ENCODE results near the gene RFX8.

RFX8 gene

GRCh38 chr2:101474731-101475384 lies at the start of gene RFX8:
Gene RFX8, minus strand, starts transcription at chr2:101475112. Its CDS starts 8,264 bp downstream, at chr2:101466848.
- peak within 1 kb of the TSS; percentile 93 for H3K9ac ChIP-seq (ENCODE audit: low read depth, low read length)
- H3K4me3 ChIP-seq (ENCODE audit: low read depth in 1 of 2, low read length in 2 of 2): peak within 1 kb of the TSS; percentile 66 to 82
- peak within 1 kb of the TSS; percentile 69 for H3K4me2 ChIP-seq (ENCODE audit: insufficient read depth, low read length)

GRCh38 chr2:101521487-101521886 lies 46.6 kb upstream of the RFX8 start:
- Histone ChIP-seq H3K9ac (ENCODE audit: low read depth, low read length) (no peak overlapping the region), H3K4me1 (ENCODE audit: insufficient read depth, low read length) (peaks cover 46% of the 10 kb centered on the region), H2AFZ (ENCODE audit: low read depth, low read length) (no peak overlapping the region), H3K27ac (ENCODE audit: low read length) (no peak overlapping the region), H3K79me2 (ENCODE audit: insufficient read depth, low read length) (no peaks in the 10 kb centered on the region), H4K20me1 (ENCODE audit: insufficient read depth, low read length) (no peaks in the 10 kb centered on the region), H3K36me3 (ENCODE audit: insufficient read depth, low read length) (no peaks in the 10 kb centered on the region), H3K4me3 (ENCODE audit: low read depth in 1 of 2, low read length in 2 of 2) (no peak overlapping the region), H3K4me2 (ENCODE audit: insufficient read depth, low read length) (no peak overlapping the region), H3K27me3 (ENCODE audit: insufficient read depth, low read length, poor library complexity) (no peaks in the 10 kb centered on the region), H3K9me3 (ENCODE audit: insufficient read depth, low read length, severe bottlenecking) (peaks cover 2% of the 10 kb centered on the region)
- DNase-seq: no peak
- no peak for TF ChIP-seq EZH2 (IDR thresholded peaks at IDR 0.05; ENCODE audit: borderline replicate concordance, low read depth, low read length, severe bottlenecking)
- TF ChIP-seq, protein P1, sequence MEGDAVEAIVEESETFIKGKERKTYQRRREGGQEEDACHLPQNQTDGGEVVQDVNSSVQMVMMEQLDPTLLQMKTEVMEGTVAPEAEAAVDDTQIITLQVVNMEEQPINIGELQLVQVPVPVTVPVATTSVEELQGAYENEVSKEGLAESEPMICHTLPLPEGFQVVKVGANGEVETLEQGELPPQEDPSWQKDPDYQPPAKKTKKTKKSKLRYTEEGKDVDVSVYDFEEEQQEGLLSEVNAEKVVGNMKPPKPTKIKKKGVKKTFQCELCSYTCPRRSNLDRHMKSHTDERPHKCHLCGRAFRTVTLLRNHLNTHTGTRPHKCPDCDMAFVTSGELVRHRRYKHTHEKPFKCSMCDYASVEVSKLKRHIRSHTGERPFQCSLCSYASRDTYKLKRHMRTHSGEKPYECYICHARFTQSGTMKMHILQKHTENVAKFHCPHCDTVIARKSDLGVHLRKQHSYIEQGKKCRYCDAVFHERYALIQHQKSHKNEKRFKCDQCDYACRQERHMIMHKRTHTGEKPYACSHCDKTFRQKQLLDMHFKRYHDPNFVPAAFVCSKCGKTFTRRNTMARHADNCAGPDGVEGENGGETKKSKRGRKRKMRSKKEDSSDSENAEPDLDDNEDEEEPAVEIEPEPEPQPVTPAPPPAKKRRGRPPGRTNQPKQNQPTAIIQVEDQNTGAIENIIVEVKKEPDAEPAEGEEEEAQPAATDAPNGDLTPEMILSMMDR (IDR thresholded peaks at IDR 0.05; ENCODE audit: borderline replicate concordance, extremely low read depth, low read length, poor library complexity, severe bottlenecking): no peak
- no peak for ATAC-seq (ENCODE audit: insufficient read depth, low read depth)

More at GRCh38 chr2:101474731-101475384, at the start of gene RFX8:
- TF ChIP-seq, protein P1 (IDR thresholded peaks at IDR 0.05; ENCODE audit: borderline replicate concordance, extremely low read depth, low read length, poor library complexity, severe bottlenecking): no peak
- TF ChIP-seq EZH2 (IDR thresholded peaks at IDR 0.05; ENCODE audit: borderline replicate concordance, low read depth, low read length, severe bottlenecking): no peak
- Histone ChIP-seq H2AFZ (ENCODE audit: low read depth, low read length) (peak within 1 kb of the TSS; percentile 72), H3K9me3 (ENCODE audit: insufficient read depth, low read length, severe bottlenecking) (no peaks in the 10 kb centered on the region), H3K4me1 (ENCODE audit: insufficient read depth, low read length) (peaks cover 48% of the 10 kb centered on the region), H4K20me1 (ENCODE audit: insufficient read depth, low read length) (no peaks in the 10 kb centered on the region), H3K79me2 (ENCODE audit: insufficient read depth, low read length) (peaks cover 40% of the 10 kb centered on the region), H3K27ac (ENCODE audit: low read length) (peak within 1 kb of the TSS; percentile 87), H3K27me3 (ENCODE audit: insufficient read depth, low read length, poor library complexity) (no peaks in the 10 kb centered on the region), H3K36me3 (ENCODE audit: insufficient read depth, low read length) (no peaks in the 10 kb centered on the region)
- ATAC-seq (ENCODE audit: insufficient read depth, low read depth) (peak; percentile 88), DNase-seq (peak; percentile 88)

DNA sequence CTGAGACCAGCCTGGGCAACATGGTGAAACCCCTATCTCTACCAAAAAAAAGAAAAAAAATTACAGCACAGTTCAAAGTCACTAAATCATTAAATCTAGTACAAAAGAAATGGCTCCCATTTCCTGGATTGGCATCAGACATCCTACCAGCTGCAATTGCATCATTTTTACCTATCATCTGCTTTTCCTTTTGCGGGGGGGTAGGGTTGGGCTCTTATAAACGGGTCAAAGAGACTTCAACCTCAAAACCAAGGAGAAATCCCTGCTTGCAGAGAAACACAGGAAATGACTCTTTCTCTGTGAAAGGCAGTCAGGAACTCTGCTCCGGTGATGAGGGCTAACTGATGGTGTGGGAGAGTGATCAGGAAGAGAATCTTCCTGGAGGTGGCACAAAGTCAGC lies 45.3 kb upstream of the RFX8 start:
- Histone ChIP-seq H3K36me3 (ENCODE audit: insufficient read depth, low read length) (no peaks in the 10 kb centered on the region), H3K27ac (ENCODE audit: low read length) (peak overlapping the region; percentile 47), H3K4me1 (ENCODE audit: insufficient read depth, low read length) (peaks cover 55% of the 10 kb centered on the region), H3K27me3 (ENCODE audit: insufficient read depth, low read length, poor library complexity) (no peaks in the 10 kb centered on the region), H3K4me2 (ENCODE audit: insufficient read depth, low read length) (no peak overlapping the region), H3K9ac (ENCODE audit: low read depth, low read length) (no peak overlapping the region), H3K4me3 (ENCODE audit: low read depth in 1 of 2, low read length in 2 of 2) (no peak overlapping the region), H3K79me2 (ENCODE audit: insufficient read depth, low read length) (no peaks in the 10 kb centered on the region), H4K20me1 (ENCODE audit: insufficient read depth, low read length) (no peaks in the 10 kb centered on the region), H2AFZ (ENCODE audit: low read depth, low read length) (peak overlapping the region; percentile 7; the same call in 1 of the 2 replicates), H3K9me3 (ENCODE audit: insufficient read depth, low read length, severe bottlenecking) (peaks cover 7% of the 10 kb centered on the region)
- ATAC-seq (ENCODE audit: insufficient read depth, low read depth) (peak; percentile 32; the same call in 2 of the 3 replicates), DNase-seq (peak; percentile 66)
- no peak for TF ChIP-seq EZH2 (IDR thresholded peaks at IDR 0.05; ENCODE audit: borderline replicate concordance, low read depth, low read length, severe bottlenecking)
- TF ChIP-seq, protein P1 (IDR thresholded peaks at IDR 0.05; ENCODE audit: borderline replicate concordance, extremely low read depth, low read length, poor library complexity, severe bottlenecking): no peak

Measured in DND-41 (cell line).